Spleen (tissue), 11 donors: Measurements from ENCODE around the gene RBBP8. TPM values are rescaled to one million over a fixed set of nuclear protein-coding genes. Genes with fewer than 3 reads are reported as not detected.

Experiments
- DNase-seq: peaks from one replicate; pipeline ENCODE4 v3.0.0-alpha.2; 2020
- H3K27ac ChIP-seq, 8 donors: fragments of 200-600 bp; sonication (generic) in 7 of 8; 1 replicate in 4 of 8; 2 replicates in 4 of 8; pipeline versions ENCODE4 v1.5.0 to v1.8.0; 2016 to 2021; ENCODE audit warnings: inconsistent platforms in 4 of 8, mild to moderate bottlenecking in 4 of 8, moderate library complexity in 1 of 8
- H3K27me3 ChIP-seq, 7 donors: fragments of 200-600 bp; sonication (generic) in 6 of 7; replicated peaks in 1 of 7; 1 replicate in 4 of 7; 2 replicates in 3 of 7; pipeline versions ENCODE4 v1.5.0 to v1.8.0; 2016 to 2021; ENCODE audit warnings: inconsistent platforms in 3 of 7, mild to moderate bottlenecking in 1 of 7
- H3K36me3 ChIP-seq, 6 donors: fragments of 200-600 bp; sonication (generic) in 5 of 6; 1 replicate in 4 of 6; 2 replicates in 2 of 6; pipeline versions ENCODE4 v1.5.0 to v1.8.0; 2016 to 2021; ENCODE audit warnings: inconsistent platforms in 2 of 6
- H3K4me1 ChIP-seq, 6 donors: fragments of 200-600 bp; sonication (generic) in 5 of 6; 1 replicate in 3 of 6; 2 replicates in 3 of 6; pipeline versions ENCODE4 v1.5.0 to v1.8.0; 2016 to 2021; ENCODE audit warnings: inconsistent platforms in 3 of 6
- H3K4me3 ChIP-seq, 8 donors: fragments of 200-600 bp; sonication (generic) in 7 of 8; 1 replicate in 4 of 8; 2 replicates in 4 of 8; pipeline versions ENCODE4 v1.5.0 to v1.8.0; 2016 to 2021; ENCODE audit warnings: inconsistent platforms in 4 of 8, mild to moderate bottlenecking in 4 of 8, moderate library complexity in 2 of 8
- H3K9me3 ChIP-seq, 8 donors: fragments of 200-600 bp; sonication (generic) in 7 of 8; 1 replicate in 4 of 8; 2 replicates in 4 of 8; pipeline versions ENCODE4 v1.5.0 to v1.8.0; 2016 to 2021; ENCODE audit warnings: inconsistent platforms in 4 of 8
- CTCF ChIP-seq, 11 experiments: fragments of 200-600 bp in 7 of 11; fragments of 450-650 bp in 4 of 11; sonication (generic) in 4 of 11; IDR thresholded peaks in 8 of 11; conservative IDR thresholded peaks in 3 of 11; 1 replicate in 7 of 11; 2 replicates in 4 of 11; pipeline versions ENCODE4 v1.4.0 to v1.8.0; 2016 to 2021; ENCODE audit warnings: antibody characterized with exemption in 11 of 11, inconsistent platforms in 4 of 11, mild to moderate bottlenecking in 1 of 11
- POLR2A ChIP-seq, 3 donors: fragments of 450-650 bp; IDR thresholded peaks; one replicate each; pipeline ENCODE4 v1.5.1; 2017; ENCODE audit warnings: antibody characterized with exemption in 3 of 3, mild to moderate bottlenecking in 1 of 3
- POLR2AphosphoS5 ChIP-seq, 3 donors: sonication (generic); formaldehyde crosslinking; IDR thresholded peaks; one replicate each; pipeline ENCODE4 v1.5.1; 2017; ENCODE audit warnings: antibody characterized with exemption in 3 of 3
- WGBS, 5 donors: extraction: QIAGEN DNeasy Blood & Tissue Kit in 3 of 5; methylation state at CpG; one replicate each; pipeline versions ENCODE4 v1.1.5 to v1.1.7; 2013 to 2018; 5-methylcytosine and 5-hydroxymethylcytosine counted together
- intact Hi-C: fragments of 100-400 bp; cut with DNase I; formaldehyde crosslinking; loops from one replicate; pipeline ENCODE4 v1.15.0; 2023; ENCODE audit warnings: low total_unique reads
- polyA plus RNA-seq, 3 donors: library from polyadenylated mRNA; stranded (reverse); fragments of 200-250 nt; gene quantifications; one replicate each; pipeline ENCODE4 v1.2.1, GENCODE V29; 2013
- total RNA-seq, 7 donors: library from RNA; depleted of rRNA in 3 of 7; stranded (reverse); fragments of >200 nt in 3 of 7; fragmentation: NEBNext Ultra II Directional in 4 of 7; extraction: Animal tissue kit (Norgen Biotek cat#: 25700) in 4 of 7; gene quantifications; one replicate each; pipeline versions ENCODE4 v1.1.0 to v1.2.1, GENCODE V29; 2016 to 2021
- donor health status: healthy with polysubstance abuse.
- donor health status: DM: no; HTN: no; CAD: no; lungs with moderate emphysema.
- donor health status: DM: no; HTN: no; CAD: no.
- donor health status: Bipolar disorder and iron deficiency.
- donor health status: healthy.
- donor health status: DM: no; HTN: no; CAD: no.
- donor health status: DM: yes; HTN: yes; CAD: no.

The RBBP8 gene
- total and polyA plus RNA-seq, 10 donors, result 10.6 to 21.4 (median 16.4) TPM

GRCh38 chr18:22999647-23000046, 66.5 kb downstream of the RBBP8 start:
- no peaks in the 10 kb centered on the region for H3K9me3 ChIP-seq
- H3K4me3 ChIP-seq, result no peak overlapping the region
- intact Hi-C loops, result no loop called here
- no peak for TF ChIP-seq POLR2AphosphoS5 (IDR thresholded peaks at IDR 0.05)
- TF ChIP-seq CTCF (IDR thresholded peaks at IDR 0.05 in 8 of 11, conservative IDR thresholded peaks at IDR 0.05 in 3 of 11), result no peak
- TF ChIP-seq POLR2A (IDR thresholded peaks at IDR 0.05), result no peak
- no peak for DNase-seq
- peaks cover 0 to 69% (median 0%) of the 10 kb centered on the region in 6 donors for H3K36me3 ChIP-seq
- H3K27ac ChIP-seq, result no peak overlapping the region
- no peaks in the 10 kb centered on the region for H3K27me3 ChIP-seq
- H3K4me1 ChIP-seq, result peaks cover 0 to 8% (median 0%) of the 10 kb centered on the region in 6 donors
- WGBS, 5 donors, result 95 to 98% (median 96%) methylated on average over 2 of the region's 2 CpGs

- H3K4me3 ChIP-seq, result no peak overlapping the region
- H3K27ac ChIP-seq, result no peak overlapping the region
- intact Hi-C loops, result no loop called here
- H3K4me1 ChIP-seq, result peaks cover 0 to 6% (median 0%) of the 10 kb centered on the region in 6 donors
- no peaks in the 10 kb centered on the region for H3K9me3 ChIP-seq
- TF ChIP-seq POLR2A (IDR thresholded peaks at IDR 0.05) (no peak), CTCF (IDR thresholded peaks at IDR 0.05 in 8 of 11, conservative IDR thresholded peaks at IDR 0.05 in 3 of 11) (no peak), POLR2AphosphoS5 (IDR thresholded peaks at IDR 0.05) (no peak)
- no peak for DNase-seq
- WGBS, 5 donors, result 90 to 96% (median 94%) methylated on average over 3 of the region's 3 CpGs
- no peaks in the 10 kb centered on the region for H3K27me3 ChIP-seq
- peaks cover 0 to 78% (median 0%) of the 10 kb centered on the region in 6 donors for H3K36me3 ChIP-seq
Measured at GRCh38 chr18:23003289-23003688, 70.2 kb downstream of the RBBP8 start.

- WGBS, 5 donors, result 75 to 97% (median 92%) methylated on average over 1 of the region's 1 CpG
- no peak for DNase-seq
Measured at GRCh38 chr18:23012249-23012648, 79.1 kb downstream of the RBBP8 start.

More at GRCh38 chr18:23012249-23012648, 79.1 kb downstream of the RBBP8 start:
- intact Hi-C loops, result no loop called here
- Histone ChIP-seq H3K27me3 (no peaks in the 10 kb centered on the region), H3K4me3 (no peak overlapping the region), H3K36me3 (peaks cover 0 to 33% (median 0%) of the 10 kb centered on the region in 6 donors), H3K27ac (no peak overlapping the region), H3K4me1 (no peaks in the 10 kb centered on the region), H3K9me3 (no peaks in the 10 kb centered on the region)
- TF ChIP-seq CTCF (IDR thresholded peaks at IDR 0.05 in 8 of 11, conservative IDR thresholded peaks at IDR 0.05 in 3 of 11) (no peak), POLR2A (IDR thresholded peaks at IDR 0.05) (no peak), POLR2AphosphoS5 (IDR thresholded peaks at IDR 0.05) (no peak)
